Measurements from ENCODE around the gene GNGT1.

The GNGT1 gene

GRCh38 chr7:93943816-93944540 is 37.6 kb downstream of the GNGT1 start:
- no peak for DNase-seq (ENCODE audit: low read depth in 2 of 2)

- DNase-seq (ENCODE audit: low read depth in 2 of 2): no peak
These were observed 38.3 kb downstream of the GNGT1 start for GRCh38 chr7:93944673-93945072.

GRCh38 chr7:93945083-93945482 is 38.7 kb downstream of the GNGT1 start:
- DNase-seq (ENCODE audit: low read depth in 2 of 2): no peak

GRCh38 chr7:93945756-93946535 is 39.6 kb downstream of the GNGT1 start:
- DNase-seq (ENCODE audit: low read depth in 2 of 2): no peak

- DNase-seq (ENCODE audit: low read depth in 2 of 2): no peak
These were observed 41.7 kb downstream of the GNGT1 start for GRCh38 chr7:93948106-93948505.

GRCh38 chr7:93948873-93949272 is 42.5 kb downstream of the GNGT1 start:
- DNase-seq (ENCODE audit: low read depth in 2 of 2): no peak

- DNase-seq (ENCODE audit: low read depth in 2 of 2): no peak
These were observed 43.1 kb downstream of the GNGT1 start for GRCh38 chr7:93949423-93949822.

- DNase-seq (ENCODE audit: low read depth in 2 of 2): no peak
These were observed 48.9 kb downstream of the GNGT1 start for GRCh38 chr7:93955304-93955703.

GRCh38 chr7:93957767-93958166 is 51.4 kb downstream of the GNGT1 start:
- DNase-seq (ENCODE audit: low read depth in 2 of 2): no peak

GRCh38 chr7:93958216-93958615 is 51.8 kb downstream of the GNGT1 start:
- no peak for DNase-seq (ENCODE audit: low read depth in 2 of 2)

GRCh38 chr7:93958651-93959050 is 52.3 kb downstream of the GNGT1 start:
- no peak for DNase-seq (ENCODE audit: low read depth in 2 of 2)
